GM19193 (cell line): ENCODE data around the gene RIC8B.

Experiments
- POLR2A ChIP-seq: IDR thresholded peaks from 4 replicates; pipeline ENCODE4 v1.6.1; 2011; ENCODE audit not compliant: insufficient read depth, insufficient read length; ENCODE audit errors: extremely low read depth

The RIC8B gene

GRCh38 chr12:106914796-106915634 is 140.5 kb downstream of the RIC8B start:
- TF ChIP-seq POLR2A, result no peak

GRCh38 chr12:106915635-106916026 is 141.1 kb downstream of the RIC8B start:
- TF ChIP-seq POLR2A, result no peak

GRCh38 chr12:106917503-106917902 is 143.0 kb downstream of the RIC8B start:
- TF ChIP-seq POLR2A, result no peak

GRCh38 chr12:106918746-106919145 is 144.3 kb downstream of the RIC8B start:
- no peak for TF ChIP-seq POLR2A

- no peak for TF ChIP-seq POLR2A
Measured at GRCh38 chr12:106919910-106920544, 145.5 kb downstream of the RIC8B start.

GRCh38 chr12:106924268-106924861 is 149.9 kb downstream of the RIC8B start:
- TF ChIP-seq POLR2A, result no peak

GRCh38 chr12:106926657-106927056 is 152.2 kb downstream of the RIC8B start:
- no peak for TF ChIP-seq POLR2A

GRCh38 chr12:106934277-106934676 is 159.8 kb downstream of the RIC8B start:
- no peak for TF ChIP-seq POLR2A
